NCI-H1092 (cell line): ENCODE data around the gene SMARCA5.

ENCODE experiments used
- DNase-seq: peaks from one replicate; lab custom pipeline; 2025; lab: John Stamatoyannopoulos, UW

Gene SMARCA5

GRCh38 chr4:143538979-143539669, 25.6 kb downstream of the SMARCA5 start:
- DNase-seq: no peak

- DNase-seq: no peak
Observed at GRCh38 chr4:143539670-143540023, 26.1 kb downstream of the SMARCA5 start.

GRCh38 chr4:143549928-143550327, 36.4 kb downstream of the SMARCA5 start:
- no peak for DNase-seq

- DNase-seq: no peak
Observed at GRCh38 chr4:143554728-143555597, 41.5 kb downstream of the SMARCA5 start.

- no peak for DNase-seq
Observed at GRCh38 chr4:143555676-143556075, 42.2 kb downstream of the SMARCA5 start.

- DNase-seq: no peak
Observed at GRCh38 chr4:143558286-143558685, 44.8 kb downstream of the SMARCA5 start.

- peak; percentile 77 for DNase-seq
Observed at GRCh38 chr4:143558823-143559756, 45.6 kb downstream of the SMARCA5 start.

GRCh38 chr4:143559757-143560147, 46.2 kb downstream of the SMARCA5 start:
- DNase-seq: no peak

GRCh38 chr4:143564472-143564871, 51.0 kb downstream of the SMARCA5 start:
- no peak for DNase-seq

- DNase-seq: no peak
Observed at GRCh38 chr4:143575331-143575730, 61.8 kb downstream of the SMARCA5 start.

- peak; percentile 3 for DNase-seq
Observed at GRCh38 chr4:143581331-143581946, 67.9 kb downstream of the SMARCA5 start.

- no peak for DNase-seq
Observed at GRCh38 chr4:143585548-143585947, 72.0 kb downstream of the SMARCA5 start.

- no peak for DNase-seq
Observed at GRCh38 chr4:143586080-143586479, 72.6 kb downstream of the SMARCA5 start.

- DNase-seq: no peak
Observed at GRCh38 chr4:143587703-143588102, 74.2 kb downstream of the SMARCA5 start.

GRCh38 chr4:143597276-143597675, 83.8 kb downstream of the SMARCA5 start:
- no peak for DNase-seq

GRCh38 chr4:143598816-143599215, 85.3 kb downstream of the SMARCA5 start:
- no peak for DNase-seq

- DNase-seq: no peak
Observed at GRCh38 chr4:143599827-143600226, 86.3 kb downstream of the SMARCA5 start.

GRCh38 chr4:143606480-143606879, 93.0 kb downstream of the SMARCA5 start:
- no peak for DNase-seq
